CD14-positive monocyte (primary cell): Measurements from ENCODE around the gene ZRANB3. TPM values are rescaled to one million over a fixed set of nuclear protein-coding genes. Genes with fewer than 3 reads are reported as not detected.

Source experiments
- DNase-seq, 3 donors: peaks; one replicate each; pipeline ENCODE4 v3.0.0-alpha.2; 2011 to 2022
- H2AFZ ChIP-seq: 2 replicates; pipeline ENCODE4 v1.6.0; 2012; ENCODE audit warnings: mild to moderate bottlenecking, low read depth, low read length, inconsistent platforms; ENCODE audit not compliant: insufficient read depth, poor library complexity, severe bottlenecking
- H3K27ac ChIP-seq, 2 donors: 1 replicate in 1 of 2; 2 replicates in 1 of 2; pipeline ENCODE4 v1.5.1; 2012 to 2013; ENCODE audit warnings: low read length in 2 of 2, control low read depth in 1 of 2, inconsistent platforms in 1 of 2, low read depth in 1 of 2, mild to moderate bottlenecking in 1 of 2
- H3K27me3 ChIP-seq, 2 donors: one replicate each; pipeline versions ENCODE4 v1.6.0 to v1.6.1; 2011 to 2013; ENCODE audit warnings: low read length in 2 of 2; ENCODE audit not compliant: control insufficient read depth in 2 of 2, insufficient read depth in 2 of 2
- H3K36me3 ChIP-seq, 2 donors: replicated peaks in 1 of 2; 1 replicate in 1 of 2; 2 replicates in 1 of 2; pipeline versions ENCODE4 v1.5.1 to v1.6.1; 2012 to 2013; ENCODE audit warnings: low read length in 2 of 2, control low read depth in 1 of 2, inconsistent platforms in 1 of 2, mild to moderate bottlenecking in 1 of 2; ENCODE audit not compliant: insufficient read depth in 2 of 2, control insufficient read depth in 1 of 2
- H3K4me1 ChIP-seq, 2 donors: 1 replicate in 1 of 2; 2 replicates in 1 of 2; pipeline versions ENCODE4 v1.5.1 to v1.6.1; 2012 to 2013; ENCODE audit warnings: low read length in 2 of 2, control low read depth in 1 of 2, inconsistent platforms in 1 of 2, mild to moderate bottlenecking in 1 of 2, moderate library complexity in 1 of 2; ENCODE audit not compliant: insufficient read depth in 2 of 2, control insufficient read depth in 1 of 2
- H3K4me2 ChIP-seq: replicated peaks from 2 replicates; pipeline ENCODE3; 2012; ENCODE audit warnings: low read length, moderate library complexity, mild to moderate bottlenecking; ENCODE audit not compliant: poor library complexity, severe bottlenecking; ENCODE audit errors: extremely low read depth
- H3K4me3 ChIP-seq, 3 experiments: fragments of 200-600 bp in 1 of 3; sonication (generic) in 1 of 3; replicated peaks in 1 of 3; 1 replicate in 2 of 3; 2 replicates in 1 of 3; pipeline ENCODE4 v1.5.1; 2011 to 2013; ENCODE audit warnings: low read length in 3 of 3, mild to moderate bottlenecking in 3 of 3, control low read depth in 2 of 3, low read depth in 2 of 3, inconsistent platforms in 1 of 3, moderate library complexity in 1 of 3
- H3K79me2 ChIP-seq: 2 replicates; pipeline ENCODE4 v1.6.0; 2012; ENCODE audit warnings: mild to moderate bottlenecking, control low read depth, inconsistent platforms, low read length, moderate library complexity; ENCODE audit not compliant: insufficient read depth
- H3K9ac ChIP-seq: 2 replicates; pipeline ENCODE4 v1.6.0; 2017; ENCODE audit warnings: low read length, mild to moderate bottlenecking; ENCODE audit not compliant: insufficient read depth, poor library complexity, severe bottlenecking
- H3K9me3 ChIP-seq, 2 donors: replicated peaks in 1 of 2; 1 replicate in 1 of 2; 2 replicates in 1 of 2; pipeline versions ENCODE4 v1.5.1 to v1.6.1; 2012 to 2013; ENCODE audit warnings: low read length in 2 of 2, control low read depth in 1 of 2; ENCODE audit not compliant: control insufficient read depth in 1 of 2, insufficient read depth in 1 of 2
- H4K20me1 ChIP-seq: 2 replicates; pipeline ENCODE4 v1.6.0; 2012; ENCODE audit warnings: mild to moderate bottlenecking, low read length, control low read depth, moderate library complexity; ENCODE audit not compliant: insufficient read depth
- H3K27ac Mint-ChIP-seq, 7 donors: one replicate each; pipeline ENCODE4 v1.8.0; 2020; ENCODE audit warnings: mild to moderate bottlenecking in 7 of 7, mixed read lengths in 7 of 7, moderate library complexity in 6 of 7, inconsistent platforms in 2 of 7
- H3K27me3 Mint-ChIP-seq, 3 donors: one replicate each; pipeline ENCODE4 v1.8.0; 2021 to 2022; ENCODE audit warnings: low read depth in 3 of 3, mild to moderate bottlenecking in 3 of 3, mixed read lengths in 3 of 3, moderate library complexity in 3 of 3, inconsistent platforms in 1 of 3
- H3K36me3 Mint-ChIP-seq, 2 donors: one replicate each; pipeline ENCODE4 v1.8.0; 2020; ENCODE audit warnings: mixed read lengths in 2 of 2, inconsistent platforms in 1 of 2, mild to moderate bottlenecking in 1 of 2
- H3K4me1 Mint-ChIP-seq: one replicate; pipeline ENCODE4 v1.8.0; 2020; ENCODE audit warnings: mild to moderate bottlenecking, mixed read lengths
- H3K4me3 Mint-ChIP-seq, 2 donors: one replicate each; pipeline ENCODE4 v1.8.0; 2020; ENCODE audit warnings: mild to moderate bottlenecking in 2 of 2, mixed read lengths in 2 of 2, moderate library complexity in 1 of 2
- H3K9me3 Mint-ChIP-seq, 7 donors: one replicate each; pipeline ENCODE4 v1.8.0; 2020 to 2022; ENCODE audit warnings: mixed read lengths in 7 of 7, mild to moderate bottlenecking in 6 of 7, moderate library complexity in 6 of 7, inconsistent platforms in 2 of 7
- WGBS: methylation state at CpG from one replicate; pipeline ENCODE4 v1.1.5; 2013; ENCODE audit warnings: missing lambda C conversion rate; ENCODE audit not compliant: insufficient coverage; 5-methylcytosine and 5-hydroxymethylcytosine counted together
- intact Hi-C, 2 donors: fragments of 100-400 bp; cut with micrococcal nuclease; formaldehyde crosslinking; loops; one replicate each; pipeline versions ENCODE4 v1.15.0 to v1.15.1; 2023
- polyA plus RNA-seq, 3 donors: library from polyadenylated mRNA; depleted of rRNA in 1 of 3; unstranded in 2 of 3; stranded (reverse) in 1 of 3; fragments of 300-500 nt in 2 of 3; fragments of >200 nt in 1 of 3; fragmentation: Illumina TruSeq in 2 of 3; gene quantifications; 1 replicate in 2 of 3; 2 replicates in 1 of 3; pipeline ENCODE4 v1.2.3, GENCODE V29; 2012 to 2021
- TF ChIP-seq, protein P1 (sequence below): fragments of 200-600 bp; IDR thresholded peaks from one replicate; pipeline ENCODE4 v1.8.0; 2022; ENCODE audit warnings: antibody characterized with exemption, mild to moderate bottlenecking

Gene ZRANB3
- polyA plus RNA-seq, 3 donors, result 0.47 to 3.5 (median 0.64) TPM

DNA sequence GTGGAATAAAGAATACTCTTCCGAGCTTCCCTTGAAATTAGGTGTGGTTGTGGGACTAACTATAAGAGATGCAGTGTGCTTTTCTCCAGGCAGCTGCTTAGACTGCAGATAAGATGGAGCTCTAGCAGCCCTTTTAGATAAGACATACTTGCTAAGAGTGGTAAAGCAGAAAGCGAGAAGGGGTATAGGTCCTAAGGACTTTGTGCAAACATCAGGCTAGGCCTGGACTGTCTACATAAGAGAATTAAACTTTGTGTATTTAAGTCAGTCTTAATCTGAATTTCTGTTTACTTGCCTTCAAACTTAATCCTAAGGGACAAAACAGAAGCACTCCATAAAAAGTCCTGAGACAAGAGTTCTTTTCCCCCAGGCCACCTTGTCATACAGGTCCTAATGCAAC, 260.0 kb downstream of the ZRANB3 start:
- H3K4me3 Mint-ChIP-seq, result no peak overlapping the region
- Histone ChIP-seq H2AFZ (no peak overlapping the region), H3K4me1 (no peaks in the 10 kb centered on the region), H3K9me3 (peaks cover 0 to 4% of the 10 kb centered on the region in 2 donors), H3K27me3 (no peaks in the 10 kb centered on the region), H3K4me2 (no peak overlapping the region), H3K4me3 (no peak overlapping the region), H3K79me2 (no peaks in the 10 kb centered on the region), H3K9ac (no peak overlapping the region), H3K36me3 (no peaks in the 10 kb centered on the region), H3K27ac (no peak overlapping the region), H4K20me1 (no peaks in the 10 kb centered on the region)
- no peaks in the 10 kb centered on the region for H3K27me3 Mint-ChIP-seq
- H3K9me3 Mint-ChIP-seq, result peaks cover under 1 to 6% (median 2%) of the 10 kb centered on the region in 7 donors
- no peak for DNase-seq
- peaks cover 0 to 3% of the 10 kb centered on the region in 2 donors for H3K36me3 Mint-ChIP-seq
- TF ChIP-seq, protein P1, sequence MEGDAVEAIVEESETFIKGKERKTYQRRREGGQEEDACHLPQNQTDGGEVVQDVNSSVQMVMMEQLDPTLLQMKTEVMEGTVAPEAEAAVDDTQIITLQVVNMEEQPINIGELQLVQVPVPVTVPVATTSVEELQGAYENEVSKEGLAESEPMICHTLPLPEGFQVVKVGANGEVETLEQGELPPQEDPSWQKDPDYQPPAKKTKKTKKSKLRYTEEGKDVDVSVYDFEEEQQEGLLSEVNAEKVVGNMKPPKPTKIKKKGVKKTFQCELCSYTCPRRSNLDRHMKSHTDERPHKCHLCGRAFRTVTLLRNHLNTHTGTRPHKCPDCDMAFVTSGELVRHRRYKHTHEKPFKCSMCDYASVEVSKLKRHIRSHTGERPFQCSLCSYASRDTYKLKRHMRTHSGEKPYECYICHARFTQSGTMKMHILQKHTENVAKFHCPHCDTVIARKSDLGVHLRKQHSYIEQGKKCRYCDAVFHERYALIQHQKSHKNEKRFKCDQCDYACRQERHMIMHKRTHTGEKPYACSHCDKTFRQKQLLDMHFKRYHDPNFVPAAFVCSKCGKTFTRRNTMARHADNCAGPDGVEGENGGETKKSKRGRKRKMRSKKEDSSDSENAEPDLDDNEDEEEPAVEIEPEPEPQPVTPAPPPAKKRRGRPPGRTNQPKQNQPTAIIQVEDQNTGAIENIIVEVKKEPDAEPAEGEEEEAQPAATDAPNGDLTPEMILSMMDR, result no peak
- intact Hi-C loops, result no loop called here
- H3K27ac Mint-ChIP-seq, result no peak overlapping the region
- H3K4me1 Mint-ChIP-seq, result no peaks in the 10 kb centered on the region
- WGBS, result 100% methylated on average over 1 of the region's 2 CpGs

DNA sequence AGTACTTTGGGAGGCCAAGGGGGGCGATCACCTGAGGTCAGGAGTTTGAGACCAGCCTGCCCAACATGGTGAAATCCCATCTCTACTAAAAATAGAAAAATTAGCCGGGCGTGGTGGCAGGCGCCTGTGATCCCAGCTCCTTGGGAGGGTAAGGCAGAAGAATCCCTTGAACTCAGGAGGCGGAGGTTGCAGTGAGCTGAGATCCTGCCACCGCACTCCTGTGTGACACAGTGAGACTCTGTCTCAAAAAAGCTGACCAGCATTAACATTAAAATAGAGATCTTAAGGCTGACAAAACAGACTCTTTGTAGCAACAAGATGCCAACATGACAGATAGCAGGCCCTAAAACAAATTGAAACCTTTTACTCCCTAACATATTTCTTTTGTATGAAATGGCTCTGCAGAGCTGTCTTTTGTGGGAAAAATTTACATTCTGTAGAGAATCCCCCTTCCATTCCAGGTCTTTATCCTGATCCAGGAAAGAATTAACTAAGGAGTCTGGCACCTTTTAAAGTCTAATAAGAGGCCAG, 265.0 kb downstream of the ZRANB3 start:
- Mint-ChIP-seq H3K4me1 (no peaks in the 10 kb centered on the region), H3K27me3 (no peaks in the 10 kb centered on the region), H3K9me3 (peaks cover 0 to 2% (median 0%) of the 10 kb centered on the region in 7 donors), H3K4me3 (no peak overlapping the region), H3K36me3 (no peaks in the 10 kb centered on the region), H3K27ac (no peak overlapping the region)
- no CpG with 5 or more reads among the region's 6 CpGs for WGBS
- H3K79me2 ChIP-seq, result no peaks in the 10 kb centered on the region
- H3K4me2 ChIP-seq, result no peak overlapping the region
- H3K9me3 ChIP-seq, result no peaks in the 10 kb centered on the region
- H3K27me3 ChIP-seq, result no peaks in the 10 kb centered on the region
- H2AFZ ChIP-seq, result no peak overlapping the region
- no peaks in the 10 kb centered on the region for H4K20me1 ChIP-seq
- no peaks in the 10 kb centered on the region for H3K36me3 ChIP-seq
- no peaks in the 10 kb centered on the region for H3K4me1 ChIP-seq
- no peak overlapping the region for H3K4me3 ChIP-seq
- TF ChIP-seq, protein P1, result no peak
- H3K9ac ChIP-seq, result no peak overlapping the region
- intact Hi-C loops, result no loop called here
- no peak for DNase-seq
- H3K27ac ChIP-seq, result no peak overlapping the region
